NCI-H2107 (cell line): ENCODE results near the gene PNMA8B.

ENCODE experiments used
- DNase-seq: peaks from one replicate; lab custom pipeline; 2025; lab: John Stamatoyannopoulos, UW

Gene PNMA8B

GRCh38 chr19:46456930-46457329 is 38.7 kb downstream of the PNMA8B start:
- DNase-seq = no peak

DNA sequence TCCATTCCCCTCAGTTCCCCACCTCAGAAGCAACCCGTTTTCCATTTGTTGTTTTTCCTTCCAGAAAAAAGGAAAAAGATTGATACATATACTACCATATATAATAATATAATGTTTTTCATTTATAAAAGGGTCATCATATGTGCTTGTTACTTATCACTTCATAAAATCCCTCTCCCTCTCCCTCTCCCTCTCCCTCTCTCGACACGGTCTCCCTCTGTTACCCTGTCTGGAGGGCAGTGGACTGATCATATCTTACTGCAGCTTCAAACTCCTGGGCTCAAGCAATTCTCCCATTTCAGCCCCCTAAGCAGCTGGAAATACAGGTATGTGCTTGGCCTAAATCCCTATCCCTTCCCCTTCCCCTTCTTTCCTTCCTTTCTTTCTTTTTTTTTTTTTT is 41.4 kb downstream of the PNMA8B start:
- DNase-seq = no peak

DNA sequence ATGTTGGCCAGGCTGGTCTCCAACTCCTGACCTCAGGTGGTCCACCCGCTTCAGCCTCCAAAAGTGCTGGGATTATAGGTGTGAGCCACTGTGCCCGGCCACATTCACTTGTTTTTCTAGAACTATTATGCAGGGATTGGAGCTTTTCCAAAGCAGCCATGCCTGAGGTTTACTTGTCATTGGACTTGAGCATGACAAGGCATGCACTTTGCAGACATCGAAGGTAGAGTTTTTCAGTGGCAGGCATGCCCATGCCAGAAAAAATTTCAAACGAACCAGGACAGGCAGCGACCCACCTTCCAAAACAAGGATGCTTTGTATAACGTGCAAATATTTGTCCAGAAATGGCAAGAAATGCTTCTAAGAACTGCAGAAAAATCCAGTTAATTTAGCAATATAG is 42.0 kb downstream of the PNMA8B start:
- DNase-seq = no peak

GRCh38 chr19:46452186-46452585 is 43.5 kb downstream of the PNMA8B start:
- DNase-seq = no peak

DNA sequence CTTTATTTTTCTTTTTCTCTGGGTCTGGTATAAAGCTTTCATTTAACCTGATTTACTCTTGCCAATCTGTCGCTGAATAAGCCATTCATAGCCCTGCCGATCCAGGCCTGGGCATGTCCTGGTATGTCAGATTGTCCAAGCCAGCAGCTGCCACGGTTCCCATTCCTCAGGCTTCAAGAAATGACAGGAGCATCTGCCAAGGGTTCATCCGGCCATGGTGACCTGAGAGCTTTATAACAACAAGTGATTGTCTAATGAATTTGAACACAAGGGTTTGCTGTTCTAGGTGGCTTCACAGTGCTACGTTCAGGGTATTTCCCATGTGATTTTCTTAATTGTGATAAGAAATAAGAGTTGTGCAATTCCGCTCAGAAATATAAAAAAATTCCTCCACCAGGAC is 44.3 kb downstream of the PNMA8B start:
- no peak for DNase-seq

DNA sequence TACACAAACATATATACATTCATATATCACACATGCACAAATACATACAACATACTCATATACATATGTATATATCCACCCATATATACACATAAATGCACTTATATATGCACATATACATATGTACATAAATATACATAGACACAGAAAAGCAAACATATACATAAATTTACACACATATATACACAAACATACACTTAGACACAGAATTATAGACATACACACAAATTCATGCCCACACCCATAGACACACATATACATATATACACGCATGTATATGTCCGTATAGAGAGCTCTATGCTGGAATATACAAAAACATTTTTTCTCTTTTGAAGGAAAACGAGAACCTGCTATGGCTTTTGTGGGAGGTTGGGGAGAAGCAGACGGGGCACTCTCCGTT is 44.9 kb downstream of the PNMA8B start:
- DNase-seq = no peak

GRCh38 chr19:46449228-46449627 is 46.4 kb downstream of the PNMA8B start:
- DNase-seq = no peak

- DNase-seq = no peak
These were observed 47.1 kb downstream of the PNMA8B start for GRCh38 chr19:46448601-46449000.

- DNase-seq = no peak
These were observed 47.8 kb downstream of the PNMA8B start for GRCh38 chr19:46447824-46448223.

GRCh38 chr19:46447006-46447405 is 48.7 kb downstream of the PNMA8B start:
- no peak for DNase-seq

DNA sequence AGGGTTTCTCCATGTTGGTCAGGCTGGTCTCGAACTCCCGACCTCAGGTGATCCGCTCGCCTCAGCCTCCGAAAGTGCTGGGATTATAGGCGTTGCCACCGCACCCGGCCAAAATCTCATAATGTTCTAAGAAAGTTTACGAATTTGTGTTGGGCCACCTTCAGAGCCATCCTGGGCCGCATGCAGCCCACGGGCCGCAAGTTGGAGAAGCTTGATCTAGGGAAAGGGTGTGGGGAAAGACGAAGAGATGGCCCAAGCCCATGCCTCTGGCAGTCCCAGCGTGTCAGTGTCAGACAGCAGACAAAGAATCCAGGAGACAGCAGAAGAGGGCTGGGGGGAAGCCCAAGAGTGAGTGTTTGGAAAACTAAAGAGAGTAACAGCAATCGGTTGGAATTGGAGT is 49.6 kb downstream of the PNMA8B start:
- no peak for DNase-seq

GRCh38 chr19:46442808-46443450 is 52.7 kb downstream of the PNMA8B start:
- DNase-seq = no peak

- no peak for DNase-seq
These were observed 53.8 kb downstream of the PNMA8B start for GRCh38 chr19:46441866-46442265.
